SU-DHL-6 (cell line): ENCODE measurements around the gene RPL18.

Source experiments
- H2AFZ ChIP-seq: fragments of 200-600 bp; sonication (generic); 2 replicates; pipeline ENCODE4 v1.6.1; 2014; ENCODE audit warnings: low read depth, mild to moderate bottlenecking, moderate library complexity, mixed read lengths, antibody characterized with exemption, low read length; ENCODE audit not compliant: severe bottlenecking
- H3F3A ChIP-seq: fragments of 200-600 bp; shearing (Covaris generic); 2 replicates; pipeline ENCODE4 v1.6.0; 2016; ENCODE audit warnings: antibody characterized with exemption, mild to moderate bottlenecking; ENCODE audit not compliant: insufficient read depth
- H3K27ac ChIP-seq: fragments of 200-600 bp; sonication (generic); 2 replicates; pipeline ENCODE4 v1.5.1; 2016; ENCODE audit warnings: low read depth, mild to moderate bottlenecking, low read length, moderate library complexity, mixed read lengths
- H3K27me3 ChIP-seq: fragments of 200-600 bp; sonication (generic), shearing (Covaris generic); 2 replicates; pipeline ENCODE4 v1.6.0; 2014; ENCODE audit warnings: mild to moderate bottlenecking, low read length
- H3K36me3 ChIP-seq: fragments of 200-600 bp; sonication (generic); 2 replicates; pipeline ENCODE4 v1.6.1; 2014; ENCODE audit warnings: mild to moderate bottlenecking, low read length, mixed read lengths
- H3K4me2 ChIP-seq: fragments of 300-600, 200-600 bp; shearing (Covaris generic), sonication (generic); 2 replicates; pipeline ENCODE4 v1.6.0; 2014; ENCODE audit warnings: low read length, low read depth, mild to moderate bottlenecking; ENCODE audit not compliant: poor library complexity, severe bottlenecking
- H3K4me3 ChIP-seq: fragments of 200-600 bp; sonication (generic); 2 replicates; pipeline ENCODE4 v1.5.1; 2014; ENCODE audit warnings: antibody characterized with exemption, low read length, mild to moderate bottlenecking, mixed read lengths; ENCODE audit not compliant: insufficient read depth, poor library complexity, severe bottlenecking
- H3K79me2 ChIP-seq: fragments of 200-600 bp; sonication (generic); 2 replicates; pipeline ENCODE4 v1.6.1; 2014; ENCODE audit warnings: mild to moderate bottlenecking, low read length, moderate library complexity; ENCODE audit not compliant: insufficient read depth
- H3K9ac ChIP-seq: fragments of 200-600 bp; sonication (generic); 2 replicates; pipeline ENCODE4 v1.7.0; 2014; ENCODE audit warnings: mild to moderate bottlenecking, low read length
- H3K9me2 ChIP-seq: fragments of 200-600 bp; sonication (generic); replicated peaks from 2 replicates; pipeline ENCODE4 v1.6.1; 2014; ENCODE audit warnings: low read length; ENCODE audit not compliant: insufficient read depth
- H3K9me3 ChIP-seq: fragments of 200-600 bp; sonication (generic); 2 replicates; pipeline ENCODE4 v1.6.1; 2014; ENCODE audit warnings: low read length, mixed read lengths; ENCODE audit not compliant: insufficient read depth
- H4K20me1 ChIP-seq: fragments of 200-600 bp; sonication (generic); 2 replicates; pipeline ENCODE4 v1.6.1; 2014; ENCODE audit warnings: low read depth, mild to moderate bottlenecking, antibody characterized with exemption, low read length, moderate library complexity, mixed read lengths
- EZH2phosphoT487 ChIP-seq: fragments of 200-600 bp; sonication (generic), shearing (Covaris generic); conservative IDR thresholded peaks from 2 replicates; pipeline ENCODE4 v1.6.1; 2018; ENCODE audit warnings: mild to moderate bottlenecking, antibody characterized with exemption, low read length, moderate library complexity, mixed read lengths
- TF ChIP-seq, protein P1 (sequence below): fragments of 200-600 bp; sonication (generic); IDR thresholded peaks from one replicate; pipeline ENCODE4 v1.5.1; 2017; ENCODE audit warnings: antibody characterized with exemption, mild to moderate bottlenecking, low read length, moderate library complexity; ENCODE audit not compliant: insufficient read depth, poor library complexity, severe bottlenecking

The RPL18 gene

DNA sequence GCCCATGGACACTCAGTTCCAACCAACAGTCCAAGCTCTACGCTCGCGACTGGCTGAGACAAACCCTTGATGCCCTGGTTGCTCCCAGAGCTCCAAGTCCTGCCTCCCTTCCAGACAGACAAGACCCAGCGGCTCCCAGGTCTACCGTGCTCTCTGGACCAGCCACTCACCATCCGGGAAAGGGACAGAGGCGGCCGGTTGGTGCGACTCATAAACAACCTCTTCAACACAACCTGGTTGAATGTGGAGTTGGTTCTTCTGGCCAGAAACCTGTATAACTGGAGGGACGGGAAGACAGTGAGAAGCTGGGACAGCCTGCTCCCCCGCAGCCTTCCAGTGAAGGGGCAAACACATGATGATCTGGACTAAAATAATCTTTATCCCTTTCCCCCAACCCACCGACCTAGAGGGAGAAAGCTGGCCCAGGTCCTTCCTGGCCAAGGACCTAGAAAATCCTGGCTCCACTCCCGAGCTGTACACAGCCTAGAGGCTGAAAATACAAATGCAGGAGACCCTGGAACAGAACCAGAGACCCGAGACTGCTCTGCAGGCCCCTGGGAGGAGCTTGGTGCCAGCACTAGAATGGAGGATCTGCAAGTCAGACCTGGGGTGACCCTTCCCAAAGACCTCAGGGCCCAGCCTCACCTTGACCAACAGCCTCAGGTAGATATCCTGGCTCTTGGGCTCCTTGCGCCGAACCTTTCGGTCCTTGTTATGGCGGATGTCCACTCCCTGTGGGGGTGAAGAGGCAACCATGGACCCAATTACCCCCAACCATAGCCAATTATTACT, 1.6 kb downstream of the RPL18 start:
- TF ChIP-seq EZH2phosphoT487: no peak
- Histone ChIP-seq H4K20me1 (peaks cover 14% of the 10 kb centered on the region), H3K9me2 (no peaks in the 10 kb centered on the region), H3F3A (peaks cover 20% of the 10 kb centered on the region), H3K27me3 (no peaks in the 10 kb centered on the region), H3K36me3 (peaks cover 16% of the 10 kb centered on the region), H3K9ac (peak overlapping the region; percentile 92), H3K9me3 (no peaks in the 10 kb centered on the region), H3K27ac (peak overlapping the region; percentile 69; the same call in 1 of the 2 replicates), H3K4me3 (peak overlapping the region; percentile 79), H2AFZ (no peak overlapping the region), H3K79me2 (peaks cover 39% of the 10 kb centered on the region), H3K4me2 (peak overlapping the region; percentile 87)

DNA sequence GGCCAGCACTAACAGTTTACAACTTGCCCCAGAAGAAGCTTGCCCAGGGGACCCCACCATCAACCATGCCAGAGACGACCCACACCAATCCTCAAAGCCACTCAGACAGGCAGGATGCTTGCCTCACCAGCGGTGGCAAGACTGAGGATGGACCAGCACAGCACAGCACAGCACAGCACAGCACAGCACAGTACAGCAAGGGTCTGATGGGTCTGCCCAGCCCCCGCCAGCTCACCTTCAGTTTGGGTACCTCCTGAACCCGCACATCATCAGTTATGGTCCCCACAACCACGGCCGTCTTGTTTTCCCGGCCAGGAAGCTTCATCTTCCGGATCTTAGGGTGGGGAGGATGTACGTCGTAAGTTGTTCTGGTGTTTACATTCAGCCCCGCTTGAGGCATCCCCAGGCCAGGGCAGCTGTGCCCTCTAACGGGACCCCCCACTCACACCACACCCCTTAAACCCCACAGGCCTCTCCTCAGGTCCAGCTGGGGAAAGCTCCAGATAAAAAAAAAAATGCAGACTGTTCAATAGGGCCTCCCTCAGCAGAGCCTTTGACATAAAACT, 2.4 kb downstream of the RPL18 start:
- peaks cover 16% of the 10 kb centered on the region for H3K36me3 ChIP-seq
- no peak overlapping the region for H2AFZ ChIP-seq
- H3K27ac ChIP-seq: no peak overlapping the region
- H3K4me3 ChIP-seq: peak overlapping the region; percentile 79
- H3K4me2 ChIP-seq: peak overlapping the region; percentile 87
- no peak for TF ChIP-seq EZH2phosphoT487
- TF ChIP-seq, protein P1, sequence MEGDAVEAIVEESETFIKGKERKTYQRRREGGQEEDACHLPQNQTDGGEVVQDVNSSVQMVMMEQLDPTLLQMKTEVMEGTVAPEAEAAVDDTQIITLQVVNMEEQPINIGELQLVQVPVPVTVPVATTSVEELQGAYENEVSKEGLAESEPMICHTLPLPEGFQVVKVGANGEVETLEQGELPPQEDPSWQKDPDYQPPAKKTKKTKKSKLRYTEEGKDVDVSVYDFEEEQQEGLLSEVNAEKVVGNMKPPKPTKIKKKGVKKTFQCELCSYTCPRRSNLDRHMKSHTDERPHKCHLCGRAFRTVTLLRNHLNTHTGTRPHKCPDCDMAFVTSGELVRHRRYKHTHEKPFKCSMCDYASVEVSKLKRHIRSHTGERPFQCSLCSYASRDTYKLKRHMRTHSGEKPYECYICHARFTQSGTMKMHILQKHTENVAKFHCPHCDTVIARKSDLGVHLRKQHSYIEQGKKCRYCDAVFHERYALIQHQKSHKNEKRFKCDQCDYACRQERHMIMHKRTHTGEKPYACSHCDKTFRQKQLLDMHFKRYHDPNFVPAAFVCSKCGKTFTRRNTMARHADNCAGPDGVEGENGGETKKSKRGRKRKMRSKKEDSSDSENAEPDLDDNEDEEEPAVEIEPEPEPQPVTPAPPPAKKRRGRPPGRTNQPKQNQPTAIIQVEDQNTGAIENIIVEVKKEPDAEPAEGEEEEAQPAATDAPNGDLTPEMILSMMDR: no peak
- peaks cover 39% of the 10 kb centered on the region for H3K79me2 ChIP-seq
- no peaks in the 10 kb centered on the region for H3K27me3 ChIP-seq
- peaks cover 20% of the 10 kb centered on the region for H3F3A ChIP-seq
- no peaks in the 10 kb centered on the region for H3K9me3 ChIP-seq
- H3K9ac ChIP-seq: peak overlapping the region; percentile 92
- peaks cover 14% of the 10 kb centered on the region for H4K20me1 ChIP-seq
- no peaks in the 10 kb centered on the region for H3K9me2 ChIP-seq

DNA sequence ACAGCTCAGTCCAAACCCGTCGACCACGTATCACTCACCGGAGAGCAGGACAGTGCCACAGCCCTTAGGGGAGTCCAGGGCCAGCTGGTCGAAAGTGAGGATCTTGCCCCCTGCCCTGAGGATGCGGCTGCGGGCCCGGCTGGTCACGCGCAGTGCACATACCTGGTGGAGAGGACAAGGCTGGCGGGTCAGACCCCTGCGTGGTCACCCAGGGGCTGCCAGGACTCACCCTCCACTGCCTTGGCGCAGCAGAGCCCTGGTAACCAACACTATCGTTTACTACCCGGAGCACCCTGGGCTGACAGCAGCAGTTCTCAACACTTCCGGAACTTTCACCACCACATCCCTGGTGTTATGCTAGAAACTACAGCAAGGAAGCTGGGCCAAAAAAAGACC, 2.9 kb downstream of the RPL18 start:
- TF ChIP-seq, protein P1: no peak
- no peak for TF ChIP-seq EZH2phosphoT487
- H3K4me2 ChIP-seq: no peak overlapping the region
- H3F3A ChIP-seq: peaks cover 20% of the 10 kb centered on the region
- no peaks in the 10 kb centered on the region for H3K9me3 ChIP-seq
- H2AFZ ChIP-seq: no peak overlapping the region
- peaks cover 14% of the 10 kb centered on the region for H4K20me1 ChIP-seq
- no peak overlapping the region for H3K4me3 ChIP-seq
- H3K36me3 ChIP-seq: peaks cover 16% of the 10 kb centered on the region
- no peaks in the 10 kb centered on the region for H3K27me3 ChIP-seq
- H3K9ac ChIP-seq: peak overlapping the region; percentile 92; the same call in 1 of the 2 replicates
- no peaks in the 10 kb centered on the region for H3K9me2 ChIP-seq
- H3K27ac ChIP-seq: no peak overlapping the region
- H3K79me2 ChIP-seq: peaks cover 39% of the 10 kb centered on the region
